HG02623 (cell line): ENCODE measurements around the gene STARD10.
"Not testable (repeated sequence)": the region's sequence is repeated elsewhere in the genome, so short reads cannot be mapped to it uniquely, and the experiment has no call there.

Source experiments
- ATAC-seq: cut with Tn5 transposase; IDR thresholded peaks from one replicate; pipeline ENCODE4 v1.9.1; 2021; ENCODE audit warnings: moderate library complexity; ENCODE audit not compliant: unreplicated experiment

The STARD10 gene

DNA sequence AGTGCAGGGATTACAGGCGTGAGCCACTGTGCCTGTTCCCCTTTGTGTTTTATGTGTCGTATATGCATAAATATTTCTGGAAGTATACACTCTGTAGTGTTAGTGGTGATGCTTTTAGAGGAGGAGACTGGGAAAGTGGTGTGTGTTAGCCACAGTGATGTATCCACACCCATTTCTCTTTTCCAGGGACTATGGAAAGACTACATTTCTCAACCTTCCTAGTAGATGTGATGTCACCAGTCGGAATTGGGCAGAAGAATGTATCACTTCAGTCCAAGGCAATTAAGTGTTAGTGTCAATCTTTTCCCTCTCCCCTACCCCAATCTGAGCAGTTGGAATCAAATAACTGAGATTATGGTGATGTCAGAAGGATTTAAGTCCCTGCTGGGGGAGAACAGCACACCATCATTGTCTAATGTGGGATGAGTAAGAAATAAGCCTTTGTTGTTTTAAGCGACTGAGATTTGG lies 14.5 kb upstream of the STARD10 start:
- ATAC-seq: no peak

DNA sequence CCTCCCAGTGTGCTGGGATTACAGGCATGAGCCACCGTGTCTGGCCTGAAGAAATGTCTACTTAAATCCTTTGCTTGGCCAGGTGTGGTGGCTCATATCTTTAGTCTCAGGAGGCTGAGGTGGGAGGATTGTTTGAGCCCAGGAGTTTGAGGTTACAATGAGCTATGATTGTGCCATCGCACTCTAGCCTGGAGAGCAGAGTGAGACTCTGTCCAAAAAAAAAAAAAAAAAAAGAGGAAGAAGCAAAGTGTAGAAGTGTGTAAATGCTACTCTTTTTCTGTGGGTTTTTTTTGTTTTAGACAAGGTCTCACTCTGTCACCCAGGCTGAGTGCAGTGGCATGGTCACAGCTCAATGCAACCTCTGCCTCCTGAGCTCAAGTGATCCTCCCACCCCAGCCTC lies 13.9 kb upstream of the STARD10 start:
- no peak for ATAC-seq

DNA sequence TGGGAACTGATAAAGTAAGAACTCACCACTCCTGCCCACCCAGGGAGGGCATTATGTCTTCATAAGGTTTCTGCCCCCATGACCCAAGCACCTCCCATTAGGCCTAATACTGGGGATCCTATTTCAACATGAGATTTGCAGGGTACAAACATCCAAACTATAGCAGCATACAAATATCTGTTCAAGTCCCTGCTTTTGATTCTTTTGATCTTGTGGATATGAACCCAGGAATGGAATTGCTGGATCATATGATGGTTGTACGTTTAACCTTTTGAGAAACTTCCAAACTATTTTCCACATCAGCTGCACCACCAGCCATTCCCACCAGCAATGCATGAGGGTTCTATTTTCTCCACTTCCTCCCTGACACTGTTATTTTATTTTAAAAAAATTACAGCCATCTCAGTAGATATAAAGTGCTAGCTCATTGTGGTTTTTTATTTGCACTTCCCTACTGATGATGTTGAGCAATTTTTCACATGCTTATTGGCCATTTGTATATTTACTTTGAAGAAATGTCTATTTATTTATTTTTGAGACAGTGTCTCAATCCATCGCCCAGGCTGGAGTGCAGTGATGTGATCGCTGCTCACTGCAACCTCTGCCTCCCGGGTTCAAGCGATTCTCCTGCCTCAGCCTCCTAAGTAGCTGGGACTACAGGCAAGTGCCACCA lies 13.3 kb upstream of the STARD10 start:
- no peak for ATAC-seq

DNA sequence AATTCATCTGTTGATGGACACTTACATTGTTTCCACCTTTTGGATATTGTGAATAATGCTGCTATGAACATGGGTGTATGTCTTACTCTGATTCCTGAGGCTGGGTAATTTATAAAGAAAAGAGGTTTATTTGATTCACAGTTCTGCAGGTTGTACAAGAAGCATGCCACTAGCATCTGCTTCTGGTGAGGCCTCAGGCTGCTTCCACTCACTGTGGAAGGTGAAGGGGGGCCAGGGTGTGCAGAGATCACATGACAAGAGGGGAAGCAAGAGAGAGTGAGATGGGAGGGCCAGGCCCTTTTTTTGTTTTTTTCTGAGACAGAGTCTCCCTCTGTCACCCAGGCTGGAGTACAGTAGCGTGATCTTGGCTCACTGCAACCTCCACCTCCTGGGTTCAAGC lies 12.5 kb upstream of the STARD10 start:
- not testable (repeated sequence) for ATAC-seq

DNA sequence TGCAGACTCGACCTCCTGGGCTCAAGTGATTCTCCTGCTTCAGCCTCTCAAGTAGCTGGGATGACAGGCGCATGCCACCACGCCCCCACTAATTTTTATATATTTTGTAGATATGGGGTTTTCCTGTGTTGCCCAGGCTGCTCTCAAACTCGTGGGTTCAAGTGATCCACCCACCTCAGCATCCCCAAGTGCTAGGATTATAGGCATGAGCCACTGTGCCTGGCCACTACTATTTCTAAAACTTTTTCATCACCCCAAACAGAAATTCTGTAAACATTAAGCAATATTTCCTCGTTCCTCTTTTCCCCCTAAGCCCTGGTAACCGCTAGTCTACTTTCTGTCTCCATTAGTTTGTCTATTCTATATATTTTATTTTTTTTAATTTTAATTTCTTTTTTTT lies 11.4 kb upstream of the STARD10 start:
- no peak for ATAC-seq

DNA sequence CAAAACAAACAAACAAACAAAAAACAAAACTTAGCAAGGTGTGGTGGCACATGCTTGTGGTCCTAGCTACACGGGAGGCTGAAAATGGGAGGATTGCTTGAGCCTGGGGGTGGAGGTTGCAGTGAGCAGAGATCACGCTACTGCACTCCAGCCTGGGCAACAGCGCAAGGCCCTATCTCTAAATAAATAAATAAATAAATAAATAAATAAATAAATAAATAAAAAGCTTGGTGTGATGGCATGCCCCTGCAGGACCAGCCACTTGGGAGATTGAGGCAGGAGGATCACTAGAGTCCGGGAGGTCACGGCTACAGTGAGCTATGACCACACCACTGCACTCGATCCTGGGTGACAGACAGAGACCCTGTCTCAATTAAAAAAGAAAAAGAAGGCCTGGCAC lies 9.0 kb upstream of the STARD10 start:
- ATAC-seq: no peak

DNA sequence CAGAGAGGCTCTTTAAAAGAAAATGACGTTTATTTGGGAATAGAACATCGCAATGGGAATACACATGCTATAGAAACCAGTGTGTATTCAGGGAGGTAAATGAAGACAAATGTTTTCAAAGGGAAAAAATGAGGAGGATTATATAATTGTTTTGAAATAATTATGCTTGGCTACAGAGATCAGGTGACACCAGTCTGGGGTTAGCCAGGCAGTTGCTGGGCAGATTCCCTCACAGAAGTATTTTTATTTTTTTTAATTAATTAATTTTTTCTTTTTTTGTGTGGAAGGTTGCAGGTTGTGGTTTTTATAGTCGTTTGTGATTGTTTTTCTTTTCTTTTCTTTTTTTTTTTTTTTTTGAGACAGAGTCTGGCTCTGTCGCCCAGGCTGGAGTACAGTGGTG lies 5.6 kb upstream of the STARD10 start:
- ATAC-seq: no peak

DNA sequence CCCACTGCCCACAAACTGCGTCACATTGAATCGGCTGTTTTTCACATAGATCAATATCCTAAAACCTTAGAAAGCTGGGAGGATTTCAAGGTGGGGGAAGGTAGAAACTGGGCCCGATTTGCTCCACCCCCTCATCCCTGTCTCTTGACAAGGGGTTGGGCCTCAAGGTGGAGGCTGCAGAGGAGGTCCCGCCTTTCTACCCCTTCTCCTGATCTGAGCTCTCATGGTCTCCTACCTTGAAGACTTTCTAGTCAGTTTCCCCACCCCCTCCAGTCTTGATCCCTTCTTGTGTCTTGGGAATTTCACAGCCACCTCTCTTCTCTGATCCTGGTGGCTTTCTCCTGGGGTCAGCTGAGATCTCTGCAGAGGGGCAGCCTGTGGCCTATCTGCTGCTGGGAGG lies 4.5 kb upstream of the STARD10 start:
- ATAC-seq: no peak

DNA sequence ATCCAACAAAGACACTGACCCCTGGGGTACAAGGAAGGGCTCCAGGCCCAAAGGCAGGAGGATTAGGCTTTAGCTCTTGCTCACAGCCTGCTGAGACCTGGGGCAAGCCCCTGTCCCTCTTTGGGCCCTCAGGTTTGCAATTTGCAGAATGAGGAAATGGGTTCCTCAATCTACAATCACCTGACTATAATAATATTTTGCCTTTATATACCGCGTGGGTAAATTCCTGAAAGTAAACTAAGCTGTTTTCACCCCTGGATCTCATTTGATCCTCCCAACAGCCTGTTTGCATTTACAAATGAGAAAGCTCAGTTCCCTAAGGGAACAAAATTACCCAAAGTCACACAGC lies 797 bp downstream of the STARD10 start:
- ATAC-seq: no peak

DNA sequence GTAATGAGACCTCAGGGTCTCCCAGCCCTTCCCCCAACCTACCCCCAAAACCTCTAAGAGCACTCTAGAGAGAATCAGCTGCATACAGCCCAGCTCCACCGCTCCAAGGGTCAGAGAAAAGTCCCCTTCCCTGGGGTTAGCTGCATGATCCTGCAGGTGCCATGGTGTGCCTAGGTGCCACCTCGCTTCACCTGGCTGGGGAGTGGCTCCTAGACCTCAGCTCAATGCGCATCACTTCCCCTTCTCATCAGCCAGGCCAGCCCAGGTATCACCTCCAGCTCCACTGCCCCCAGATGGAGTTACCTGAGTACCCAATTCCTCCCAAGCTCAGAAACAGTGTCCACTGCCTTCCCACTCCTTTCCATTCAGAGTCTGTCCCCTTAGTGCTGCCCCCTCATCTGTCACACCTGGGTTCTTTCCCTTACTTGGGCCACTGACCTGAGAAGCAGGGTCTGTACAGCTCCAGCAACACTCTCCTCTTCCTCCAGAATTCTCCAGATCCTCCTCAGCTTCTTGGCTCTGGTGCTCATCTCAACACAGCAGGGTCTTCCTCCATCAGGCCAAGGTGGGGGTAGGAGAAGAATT lies 1.3 kb downstream of the STARD10 start:
- no peak for ATAC-seq

DNA sequence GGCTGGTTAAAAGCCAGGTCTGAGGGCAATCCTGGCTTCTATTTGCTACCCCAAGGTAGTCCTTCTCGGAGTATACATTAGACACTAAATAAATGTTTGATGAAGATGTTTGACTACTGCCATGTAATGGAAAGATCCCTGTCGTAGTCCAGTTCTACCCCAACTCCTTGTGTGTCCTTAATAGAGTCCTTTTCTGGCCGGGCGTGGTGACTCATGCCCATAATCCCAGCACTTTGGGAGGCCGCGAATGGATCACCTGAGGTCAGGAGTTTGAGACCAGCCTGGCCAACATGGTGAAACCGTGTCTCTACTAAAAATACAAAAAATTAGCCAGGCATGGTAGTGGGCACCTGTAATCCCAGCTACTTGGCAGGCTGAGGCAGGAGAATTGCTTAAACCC lies 2.6 kb downstream of the STARD10 start:
- not testable (repeated sequence) for ATAC-seq

DNA sequence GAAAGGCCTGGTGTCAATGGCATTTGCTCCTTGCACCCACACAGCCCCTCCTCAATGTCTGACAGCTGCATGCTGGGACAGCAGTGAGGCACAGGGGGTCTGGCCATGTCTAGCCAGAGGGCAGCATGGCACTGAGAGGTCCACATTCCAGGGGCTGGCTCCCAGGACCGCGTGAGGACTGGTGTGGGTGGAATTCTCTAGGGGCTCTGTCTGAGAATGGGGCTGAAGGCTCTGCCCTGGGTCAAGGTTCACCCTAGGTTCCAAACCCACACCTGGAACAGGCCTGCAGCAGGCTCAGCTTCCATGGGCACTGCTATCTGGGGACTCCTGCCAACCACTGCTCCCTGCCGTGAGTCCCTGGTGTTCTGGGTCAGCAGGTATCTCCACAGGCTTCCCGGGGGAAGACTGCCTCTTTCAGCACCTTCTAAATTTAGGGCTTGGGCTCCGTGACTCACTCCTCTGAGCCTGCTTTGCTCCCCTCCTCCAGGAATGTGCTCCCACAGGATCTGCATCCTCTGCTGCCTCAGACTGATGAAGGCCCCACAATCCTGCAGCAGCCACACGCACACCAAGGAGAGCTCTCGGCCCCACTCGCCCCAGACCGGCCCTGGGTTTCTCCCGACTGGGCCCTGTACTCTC lies 4.2 kb downstream of the STARD10 start:
- no peak for ATAC-seq

DNA sequence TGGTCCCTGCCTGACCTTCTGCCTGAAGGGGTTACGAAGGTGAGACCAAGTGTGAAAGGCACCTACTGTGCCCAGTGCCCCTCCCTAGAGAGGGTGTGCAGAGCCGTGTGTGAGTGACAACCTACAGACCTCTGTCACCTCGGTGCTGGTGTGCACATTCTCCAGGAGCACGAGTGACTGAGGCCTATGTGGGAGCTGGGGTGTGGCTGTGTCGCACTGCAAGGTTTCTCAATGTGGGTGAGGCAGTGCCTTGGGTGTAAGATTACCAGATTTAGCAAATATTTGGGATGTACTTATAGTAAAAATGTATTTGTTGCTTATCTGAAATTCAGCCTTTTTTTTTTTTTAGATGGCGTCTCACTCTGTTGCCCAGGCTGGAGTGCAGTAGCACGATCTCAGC lies 5.6 kb downstream of the STARD10 start:
- no peak for ATAC-seq

DNA sequence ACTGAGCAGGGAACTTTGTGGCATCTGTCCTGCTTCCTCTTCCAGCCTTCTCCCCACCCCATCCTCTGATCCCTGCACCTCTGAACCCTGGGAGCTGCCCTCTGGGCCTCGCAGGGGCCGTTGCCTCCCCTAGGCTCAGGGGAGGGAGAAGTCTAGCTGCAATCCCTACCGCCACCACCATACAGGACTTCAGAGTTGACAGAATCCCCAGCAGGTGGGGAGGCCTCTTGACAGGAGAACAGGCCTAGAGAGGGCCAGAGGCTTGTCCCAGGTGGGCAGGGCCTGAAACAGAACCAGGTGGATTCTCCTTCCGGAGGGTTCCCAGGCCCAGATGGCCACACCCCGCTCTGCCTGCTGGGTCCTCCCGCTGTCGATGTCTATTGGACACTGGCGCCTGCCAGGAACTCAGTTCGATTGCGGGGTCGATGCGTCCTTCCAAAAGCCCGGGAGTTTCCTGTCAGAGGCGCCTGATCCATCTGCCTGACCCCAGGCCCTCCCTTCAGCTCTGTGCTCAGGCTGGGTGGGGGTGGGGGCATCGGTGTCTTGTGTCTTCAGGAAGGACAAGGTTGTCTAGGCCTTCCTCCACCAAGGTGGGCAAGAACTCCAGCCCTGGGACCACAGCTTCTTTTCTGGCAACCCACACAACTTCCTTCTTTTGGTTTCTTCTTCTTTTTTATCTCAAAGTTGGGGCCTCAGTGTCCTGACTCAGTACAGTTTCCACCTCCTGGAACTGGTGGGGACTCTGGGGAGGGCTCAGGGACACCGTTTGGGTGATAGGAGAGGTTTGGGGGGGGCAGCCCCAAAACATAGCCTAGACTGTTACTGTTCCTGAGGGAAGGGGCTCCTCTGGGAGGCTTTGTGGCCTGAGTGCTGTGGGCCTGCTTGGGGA lies 6.4 kb downstream of the STARD10 start:
- no peak for ATAC-seq

DNA sequence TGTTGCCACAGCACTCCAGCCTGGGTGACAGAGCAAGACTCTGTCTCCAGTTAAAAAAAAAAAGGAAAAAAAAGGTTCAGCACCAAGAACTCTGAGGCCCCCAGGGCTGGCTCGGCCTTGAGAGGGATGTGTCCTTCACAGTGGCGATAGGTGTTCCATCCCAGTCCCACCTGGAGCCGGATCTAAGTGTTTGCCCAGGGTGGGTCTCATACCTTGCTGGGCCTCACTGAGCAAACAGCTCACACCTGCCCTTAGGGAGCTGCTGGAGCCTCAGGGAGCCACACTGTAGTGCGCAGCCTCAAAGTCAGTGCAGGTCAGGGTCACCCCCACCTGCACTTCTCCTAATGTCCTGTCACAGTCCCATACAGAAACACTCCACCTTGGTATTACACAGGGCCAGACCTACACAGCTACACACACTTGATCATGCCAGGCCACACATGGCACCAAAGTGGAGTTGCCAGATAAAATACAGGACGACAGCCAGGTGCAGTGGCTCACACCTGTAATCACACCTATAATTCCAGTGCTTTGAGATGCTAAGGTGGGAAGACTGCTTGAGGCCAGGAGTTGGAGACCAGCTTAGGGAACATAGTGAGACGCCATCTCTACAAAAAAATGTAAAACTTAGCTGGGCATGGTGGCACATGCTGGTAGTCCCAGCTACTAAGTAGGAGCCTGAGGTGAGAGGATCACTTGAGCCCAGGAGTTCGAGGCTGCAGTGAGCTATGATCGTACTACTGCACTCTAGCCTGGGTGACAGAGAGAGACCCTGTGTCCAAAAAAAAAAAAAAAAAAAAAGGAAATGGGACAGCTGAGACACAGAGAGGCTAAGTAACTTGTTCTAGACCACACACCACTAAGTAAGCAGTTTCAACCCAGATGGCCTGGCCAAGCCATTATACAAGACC lies 7.3 kb downstream of the STARD10 start:
- ATAC-seq: no peak

DNA sequence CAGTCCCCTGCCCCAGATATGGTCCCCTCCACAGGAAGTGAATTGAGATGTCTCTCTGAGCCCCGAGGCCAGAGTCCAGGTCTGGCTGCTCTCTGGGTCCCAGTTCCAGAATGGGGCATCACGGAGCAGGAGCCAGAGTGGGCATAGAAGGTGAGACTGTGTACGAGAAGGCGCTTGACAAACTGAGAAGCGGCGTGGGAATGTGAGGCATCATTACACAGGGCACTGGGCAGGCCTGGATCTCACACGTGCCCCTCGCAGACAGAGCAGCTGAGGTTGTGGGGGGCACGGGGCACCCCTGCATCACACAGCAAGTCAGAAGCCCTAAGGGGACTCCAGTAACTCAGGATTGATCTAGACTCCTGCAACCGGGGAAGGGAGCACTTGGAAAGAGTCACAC lies 9.2 kb downstream of the STARD10 start:
- ATAC-seq: no peak

DNA sequence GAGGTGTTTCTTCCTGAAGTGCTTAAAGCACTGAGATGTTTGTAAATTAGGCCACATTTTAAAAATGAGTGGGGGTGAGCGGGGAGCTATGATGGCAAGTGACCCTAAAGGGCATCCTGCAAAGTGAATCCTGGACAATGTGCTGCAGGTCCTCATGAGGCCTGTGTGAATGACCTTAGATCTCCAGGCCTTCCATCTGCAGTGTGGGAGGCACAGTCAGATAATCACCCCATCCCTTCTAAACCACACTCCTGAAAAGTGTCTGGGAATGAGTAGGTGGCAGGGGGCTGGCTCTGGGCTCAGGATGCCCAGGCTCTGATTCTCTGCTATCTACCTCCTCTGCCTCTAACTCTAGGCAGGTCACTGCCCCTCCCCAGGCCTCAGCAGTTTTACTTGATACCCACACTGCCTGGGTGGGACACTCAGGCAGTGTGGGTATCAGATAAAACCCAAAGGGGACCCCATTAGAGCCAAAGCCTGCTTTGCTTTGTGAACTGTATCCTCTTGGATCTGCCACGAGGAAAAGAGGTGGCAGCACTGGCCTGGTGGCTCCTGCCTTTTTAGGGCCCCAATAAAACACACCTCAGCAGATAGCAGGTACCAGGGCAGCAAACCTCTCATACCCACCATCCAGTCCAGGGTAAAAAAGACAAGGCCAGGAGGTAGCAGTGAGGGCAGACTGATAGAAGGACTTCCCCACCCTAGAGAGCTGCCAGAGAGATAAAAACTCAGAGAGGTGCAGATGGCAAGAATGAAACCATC lies 10.5 kb downstream of the STARD10 start:
- ATAC-seq: no peak

DNA sequence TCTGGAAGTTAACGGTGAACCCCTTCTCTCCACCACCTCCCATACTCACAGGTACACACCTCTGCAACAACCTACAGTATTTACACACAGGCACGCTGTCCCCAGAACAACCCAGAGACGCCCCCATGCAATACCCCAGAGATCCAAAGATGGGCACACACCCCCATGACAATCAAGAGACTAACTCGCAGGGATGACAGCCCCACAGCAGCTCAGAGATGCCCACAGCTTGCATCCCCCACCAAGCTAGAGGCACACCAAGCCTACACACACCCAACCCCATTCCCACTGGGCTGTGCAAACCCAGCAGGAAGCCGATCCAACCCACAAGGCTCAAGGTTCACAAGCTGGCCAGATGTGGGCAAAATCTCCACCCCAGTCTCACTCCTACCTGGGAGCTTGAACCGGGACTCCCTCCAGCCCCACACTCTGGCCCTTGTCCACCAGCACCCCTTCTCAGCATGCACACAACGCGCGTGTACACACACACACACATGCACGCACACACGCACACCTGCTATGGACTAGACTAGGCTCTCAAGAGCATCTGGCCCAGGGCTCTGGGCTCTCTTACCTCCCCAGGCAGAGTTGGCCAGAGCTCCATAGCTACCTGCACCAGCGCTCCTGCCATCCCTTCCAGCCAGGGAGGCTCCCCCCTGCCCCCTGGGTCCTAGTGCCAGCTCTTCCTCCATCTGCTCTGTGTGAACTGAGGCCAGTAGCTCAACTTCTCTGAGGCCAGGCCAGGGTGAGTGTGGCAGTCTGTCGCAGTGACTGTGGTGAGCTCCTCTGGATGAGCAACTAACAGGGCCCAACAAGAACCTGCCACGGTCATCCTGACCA lies 11.5 kb downstream of the STARD10 start:
- peak; percentile 9 for ATAC-seq
